Measurements from ENCODE around the gene RBM4B. TPM values are rescaled to one million over a fixed set of nuclear protein-coding genes. Genes with fewer than 3 reads are reported as not detected.
"Not testable (repeated sequence)": the region's sequence is repeated elsewhere in the genome, so short reads cannot be mapped to it uniquely, and the experiment has no call there.

Gene RBM4B
- polyA plus RNA-seq, 6 donors from 2014 or later: 12.2 to 39.8 (median 24.7) TPM

GRCh38 chr11:66674964-66675602 is 2.6 kb downstream of the RBM4B start:
- ATAC-seq (ENCODE audit: low read depth in 2 of 2): no peak
- Mint-ChIP-seq H3K36me3 (no peaks in the 10 kb centered on the region), H3K27ac (peak overlapping the region in 3 of 6 donors; percentile 71 to 98 (median 75)), H3K4me1 (peaks cover 30 to 63% (median 45%) of the 10 kb centered on the region in 3 donors), H3K4me3 (peak overlapping the region; percentile 10 to 99 (median 50)), H3K9me3 (no peaks in the 10 kb centered on the region), H3K27me3 (no peaks in the 10 kb centered on the region)
- DNase-seq: no peak

- Mint-ChIP-seq H3K4me1 (peaks cover 16 to 55% (median 20%) of the 10 kb centered on the region in 3 donors), H3K27ac (peak overlapping the region in 4 of 6 donors; percentile 25 to 87 (median 40)), H3K4me3 (no peak overlapping the region), H3K27me3 (no peaks in the 10 kb centered on the region), H3K36me3 (peaks cover 0 to 6% of the 10 kb centered on the region in 2 donors), H3K9me3 (no peaks in the 10 kb centered on the region)
- ATAC-seq (ENCODE audit: low read depth in 2 of 2): no peak
- no peak for DNase-seq
These were observed 6.9 kb downstream of the RBM4B start for GRCh38 chr11:66670816-66671215.

DNA sequence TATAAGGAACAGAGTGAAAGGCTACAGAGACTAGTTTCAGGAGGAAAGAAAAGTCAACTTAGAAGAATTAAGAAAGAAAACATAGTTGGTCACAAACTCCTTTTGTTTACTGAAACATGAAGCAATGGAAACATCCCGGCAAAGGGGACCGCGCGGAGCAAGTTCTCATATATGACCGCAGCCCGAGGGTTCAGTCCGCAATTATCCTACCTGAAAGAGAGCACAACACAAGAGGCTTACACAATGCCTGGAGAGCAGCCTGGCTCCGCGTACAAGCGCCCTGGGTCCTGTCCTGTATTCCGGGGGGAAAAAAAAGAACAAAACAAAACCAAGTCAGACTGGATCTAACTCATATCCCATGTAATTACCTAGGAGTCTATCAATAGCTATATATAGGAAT is 12.3 kb downstream of the RBM4B start:
- no peak overlapping the region for H3K4me3 Mint-ChIP-seq
- H3K27me3 Mint-ChIP-seq: no peaks in the 10 kb centered on the region
- peaks cover 12 to 45% (median 17%) of the 10 kb centered on the region in 3 donors for H3K4me1 Mint-ChIP-seq

DNA sequence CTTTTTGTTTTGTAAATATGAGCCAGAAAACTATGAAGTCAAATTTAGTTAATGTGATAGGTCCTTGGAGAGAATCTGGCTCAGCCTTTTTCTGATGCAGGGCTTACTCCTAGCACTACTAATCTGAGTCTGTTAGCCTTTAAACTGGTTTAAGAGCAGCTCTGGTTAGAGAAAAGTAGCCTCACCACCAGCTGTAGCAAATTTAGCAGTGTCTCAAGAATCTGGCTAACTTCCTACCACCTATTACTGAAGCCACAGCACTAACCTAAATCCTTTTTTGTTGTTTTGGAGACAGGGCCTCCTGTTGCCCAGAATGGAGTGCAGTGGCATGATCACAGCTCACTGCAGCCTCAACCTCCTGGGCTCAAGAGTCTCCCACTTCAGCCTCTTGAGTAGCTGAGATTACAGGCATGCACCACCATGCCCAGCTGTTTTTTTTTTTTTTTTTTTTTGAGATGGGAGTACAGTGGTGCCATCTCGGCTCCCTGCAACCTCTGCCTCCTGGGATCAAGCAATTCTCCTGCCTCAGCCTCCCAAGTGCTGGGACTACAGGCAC is 13.9 kb downstream of the RBM4B start:
- no peak for ATAC-seq (ENCODE audit: low read depth in 2 of 2)
- Mint-ChIP-seq H3K36me3 (peaks cover 16 to 18% of the 10 kb centered on the region in 2 donors), H3K9me3 (peaks cover 0 to 5% (median 0%) of the 10 kb centered on the region in 7 donors), H3K27ac (peak overlapping the region in 2 of 6 donors; percentile 38 to 89), H3K4me3 (no peak overlapping the region), H3K4me1 (peaks cover 23 to 50% (median 26%) of the 10 kb centered on the region in 3 donors), H3K27me3 (no peaks in the 10 kb centered on the region)
- no peak for DNase-seq

More for the DNA sequence above, 12.3 kb downstream of the RBM4B start:
- ATAC-seq (ENCODE audit: low read depth in 2 of 2): no peak
- no peak for DNase-seq
- H3K27ac Mint-ChIP-seq: peak overlapping the region in 5 of 6 donors; percentile 13 to 88 (median 54)
- peaks cover 8 to 17% of the 10 kb centered on the region in 2 donors for H3K36me3 Mint-ChIP-seq
- H3K9me3 Mint-ChIP-seq: no peaks in the 10 kb centered on the region

DNA sequence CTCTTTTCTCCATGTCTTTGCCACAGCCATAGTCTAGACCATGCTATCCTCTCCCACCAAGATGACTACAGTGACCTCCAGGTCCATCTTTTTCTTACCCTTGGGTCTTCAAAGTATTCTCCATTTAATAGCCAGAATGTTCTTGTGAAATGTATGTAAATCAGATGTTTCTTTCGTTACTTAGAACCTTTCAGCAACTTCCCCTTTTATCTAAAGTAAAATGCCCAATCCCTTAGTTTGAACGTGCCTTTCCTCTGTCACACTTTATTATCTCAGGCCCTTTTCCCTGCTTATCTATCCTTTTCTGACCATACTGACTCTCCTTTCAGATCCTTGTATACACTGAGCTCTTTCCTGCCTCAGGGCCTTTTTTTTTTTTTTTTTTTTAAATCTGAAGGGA is 17.9 kb downstream of the RBM4B start:
- peaks cover 27 to 55% (median 29%) of the 10 kb centered on the region in 3 donors for H3K4me1 Mint-ChIP-seq
- H3K4me3 Mint-ChIP-seq: peak overlapping the region; percentile 31 to 89 (median 76)
- DNase-seq (peak; percentile 20), ATAC-seq (ENCODE audit: low read depth in 2 of 2) (peak; percentile 65 to 69)
- peaks cover 9 to 11% of the 10 kb centered on the region in 2 donors for H3K36me3 Mint-ChIP-seq
- H3K9me3 Mint-ChIP-seq: peaks cover 0 to 5% (median 0%) of the 10 kb centered on the region in 7 donors
- no peaks in the 10 kb centered on the region for H3K27me3 Mint-ChIP-seq
- H3K27ac Mint-ChIP-seq: peak overlapping the region; percentile 85 to 97 (median 90)

DNA sequence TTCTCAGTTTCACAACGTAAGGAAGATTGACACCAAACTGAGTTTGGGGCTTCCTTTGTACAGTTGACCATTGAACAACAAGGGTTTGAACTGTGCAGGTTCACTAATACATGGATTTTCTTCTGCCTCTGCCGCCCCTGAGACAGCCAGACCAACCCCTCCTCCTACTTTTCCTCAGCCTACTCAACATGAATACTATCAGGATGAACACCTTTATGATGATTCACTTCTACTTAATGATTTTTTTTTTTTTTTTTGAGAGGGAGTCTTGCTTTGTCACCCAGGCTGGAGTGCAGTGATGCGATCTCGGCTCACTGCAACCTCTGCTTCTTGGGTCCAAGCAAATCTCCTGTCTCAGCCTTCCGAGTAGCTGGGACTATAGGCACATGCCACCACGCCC is 24.6 kb downstream of the RBM4B start:
- no peak for ATAC-seq (ENCODE audit: low read depth in 2 of 2)
- H3K36me3 Mint-ChIP-seq: no peaks in the 10 kb centered on the region
- H3K27ac Mint-ChIP-seq: peak overlapping the region in 3 of 6 donors; percentile 34 to 77 (median 66)
- H3K4me3 Mint-ChIP-seq: no peak overlapping the region
- peaks cover 5 to 20% (median 17%) of the 10 kb centered on the region in 3 donors for H3K4me1 Mint-ChIP-seq
- H3K27me3 Mint-ChIP-seq: no peaks in the 10 kb centered on the region
- H3K9me3 Mint-ChIP-seq: no peaks in the 10 kb centered on the region
- DNase-seq: no peak

- Mint-ChIP-seq H3K36me3 (peaks cover 0 to 1% of the 10 kb centered on the region in 2 donors), H3K9me3 (no peaks in the 10 kb centered on the region), H3K27ac (peak overlapping the region in 2 of 6 donors; percentile 77 to 85), H3K27me3 (no peaks in the 10 kb centered on the region), H3K4me3 (no peak overlapping the region), H3K4me1 (peaks cover 6 to 20% (median 19%) of the 10 kb centered on the region in 3 donors)
- no peak for DNase-seq
- ATAC-seq (ENCODE audit: low read depth in 2 of 2): no peak
These were observed 25.0 kb downstream of the RBM4B start for GRCh38 chr11:66652651-66653050.

DNA sequence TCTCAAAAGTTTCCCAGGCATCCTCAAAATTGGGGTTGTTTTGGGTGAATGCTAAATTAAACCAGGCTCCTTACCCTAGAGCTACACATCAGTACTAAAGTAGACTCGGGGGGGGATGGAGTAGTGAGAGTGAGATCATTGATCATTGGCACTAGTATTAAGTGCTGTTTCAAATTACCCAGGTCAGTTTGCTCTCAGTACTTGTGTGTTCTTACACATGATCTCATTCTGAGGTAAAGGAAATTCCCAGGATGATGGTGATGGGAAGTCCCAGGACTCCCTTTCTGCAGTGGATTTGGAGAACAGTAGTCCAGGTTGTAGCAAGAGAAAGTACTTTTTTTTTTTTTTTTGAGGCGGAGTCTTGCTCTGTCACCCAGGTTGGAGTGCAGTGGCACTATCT is 26.7 kb downstream of the RBM4B start:
- Mint-ChIP-seq H3K4me1 (peaks cover 19 to 33% (median 27%) of the 10 kb centered on the region in 3 donors), H3K9me3 (no peaks in the 10 kb centered on the region), H3K27me3 (no peaks in the 10 kb centered on the region), H3K36me3 (peaks cover 4 to 15% of the 10 kb centered on the region in 2 donors), H3K27ac (peak overlapping the region in 3 of 6 donors; percentile 20 to 42 (median 31)), H3K4me3 (no peak overlapping the region)
- DNase-seq: no peak
- ATAC-seq (ENCODE audit: low read depth in 2 of 2): no peak

GRCh38 chr11:66649903-66650302 is 27.8 kb downstream of the RBM4B start:
- Mint-ChIP-seq H3K36me3 (peaks cover 13 to 17% of the 10 kb centered on the region in 2 donors), H3K9me3 (no peaks in the 10 kb centered on the region), H3K27ac (peak overlapping the region in 3 of 6 donors; percentile 54 to 78 (median 76)), H3K4me3 (no peak overlapping the region), H3K4me1 (peaks cover 24 to 39% (median 34%) of the 10 kb centered on the region in 3 donors), H3K27me3 (no peaks in the 10 kb centered on the region)
- no peak for DNase-seq
- ATAC-seq (ENCODE audit: low read depth in 2 of 2): no peak

DNA sequence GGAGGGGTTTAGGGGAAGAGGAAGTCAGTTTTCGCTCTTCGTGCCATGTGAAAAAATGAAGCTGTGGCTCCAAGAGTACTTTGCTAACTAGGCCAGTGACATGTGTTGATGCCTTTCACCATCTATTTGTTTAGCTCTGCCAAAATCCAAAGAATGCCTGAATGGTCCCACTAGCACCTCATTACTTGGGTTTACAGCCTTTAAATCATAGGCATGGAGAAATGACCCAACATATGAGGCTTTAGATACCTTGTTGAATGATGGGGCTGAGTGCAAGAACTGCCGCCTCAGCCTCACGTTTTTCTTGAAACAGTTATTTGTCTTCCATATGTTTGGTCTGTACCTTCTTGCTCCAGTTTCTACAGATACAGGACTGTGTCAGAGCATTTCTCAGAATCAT is 30.9 kb downstream of the RBM4B start:
- Mint-ChIP-seq H3K4me3 (no peak overlapping the region), H3K36me3 (peaks cover 30 to 44% of the 10 kb centered on the region in 2 donors), H3K4me1 (peaks cover 45 to 56% (median 53%) of the 10 kb centered on the region in 3 donors), H3K27me3 (no peaks in the 10 kb centered on the region), H3K27ac (peak overlapping the region in 3 of 6 donors; percentile 6 to 47 (median 34)), H3K9me3 (no peaks in the 10 kb centered on the region)
- ATAC-seq (ENCODE audit: low read depth in 2 of 2): no peak
- DNase-seq: no peak

- Mint-ChIP-seq H3K36me3 (peaks cover 38 to 56% of the 10 kb centered on the region in 2 donors), H3K4me3 (peak overlapping the region in 3 of 8 donors; percentile 21 to 99 (median 78)), H3K27ac (peak overlapping the region in 2 of 6 donors; percentile 16 to 57), H3K27me3 (no peaks in the 10 kb centered on the region), H3K9me3 (no peaks in the 10 kb centered on the region), H3K4me1 (peaks cover 68 to 84% (median 80%) of the 10 kb centered on the region in 3 donors)
- ATAC-seq (ENCODE audit: low read depth in 2 of 2): no peak
- no peak for DNase-seq
These were observed 33.8 kb downstream of the RBM4B start for GRCh38 chr11:66643745-66644437.

DNA sequence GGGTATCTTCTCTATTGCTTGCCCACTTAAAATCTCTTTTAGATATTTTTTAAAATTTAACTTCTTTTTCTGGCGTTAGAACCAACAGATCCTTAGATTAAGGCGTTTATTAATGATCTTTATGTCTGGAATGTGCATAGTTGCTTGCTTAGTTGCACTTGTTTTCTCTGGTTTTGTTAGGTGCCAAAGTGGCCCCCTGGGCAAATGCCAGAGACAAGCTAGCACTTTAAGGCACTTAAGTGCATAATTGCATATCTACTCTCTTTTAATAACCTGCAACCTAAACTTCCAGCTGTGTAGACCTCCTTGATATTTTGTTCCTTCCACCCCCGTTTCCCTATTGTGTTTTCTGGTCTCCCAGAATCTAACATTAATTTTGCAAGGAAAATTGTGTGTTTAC is 35.9 kb downstream of the RBM4B start:
- ATAC-seq (ENCODE audit: low read depth in 2 of 2): no peak
- Mint-ChIP-seq H3K27me3 (no peaks in the 10 kb centered on the region), H3K4me1 (peaks cover 71 to 93% (median 88%) of the 10 kb centered on the region in 3 donors), H3K4me3 (peak overlapping the region; percentile 12 to 99 (median 46)), H3K27ac (peak overlapping the region in 3 of 6 donors; percentile 4 to 16 (median 15)), H3K36me3 (peaks cover 28 to 57% of the 10 kb centered on the region in 2 donors), H3K9me3 (no peaks in the 10 kb centered on the region)
- no peak for DNase-seq

- ATAC-seq (ENCODE audit: low read depth in 2 of 2); H3K27me3 Mint-ChIP-seq; DNase-seq; H3K9me3 Mint-ChIP-seq: not testable (repeated sequence)
- Mint-ChIP-seq H3K36me3 (peaks cover 20 to 45% of the 10 kb centered on the region in 2 donors), H3K4me3 (peak overlapping the region; percentile 98 to 99 (median 99)), H3K4me1 (peaks cover 55 to 80% (median 68%) of the 10 kb centered on the region in 3 donors), H3K27ac (peak overlapping the region in 5 of 6 donors; percentile 95 to 99 (median 97))
These were observed 37.8 kb downstream of the RBM4B start for GRCh38 chr11:66639814-66640340.

All from naive B cell (primary cell).